ENCODE data around the gene GRM7.

- TF ChIP-seq CTCF (conservative IDR thresholded peaks at IDR 0.05; ENCODE audit: low read depth, low read length) (no peak), EZH2 (IDR thresholded peaks at IDR 0.05; ENCODE audit: borderline replicate concordance, low read depth, low read length, poor library complexity, severe bottlenecking) (no peak)
Measured at GRCh38 chr3:7275396-7275795, 414.5 kb downstream of the GRM7 start.

Data from A673 (cell line).